ENCODE data around the gene UPB1. TPM values are rescaled to one million over a fixed set of nuclear protein-coding genes. Genes with fewer than 3 reads are reported as not detected.
"Not testable (repeated sequence)": the region's sequence is repeated elsewhere in the genome, so short reads cannot be mapped to it uniquely, and the experiment has no call there.

UPB1 gene
- total and polyA plus RNA-seq, 5 experiments from 2014 or later = 0.06 to 0.86 (median 0.51) TPM; not detected in 1

GRCh38 chr22:24543679-24544243 lies 48.6 kb downstream of the UPB1 start:
- ATAC-seq (no peak), DNase-seq (no peak)
- Mint-ChIP-seq H3K36me3 (peaks cover 0 to 82% (median 8%) of the 10 kb centered on the region in 3 donors), H3K9me3 (no peaks in the 10 kb centered on the region), H3K4me3 (no peak overlapping the region), H3K27ac (no peak overlapping the region), H3K27me3 (no peaks in the 10 kb centered on the region), H3K4me1 (peaks cover 0 to 16% (median 5%) of the 10 kb centered on the region in 4 donors)
- POLR2A ChIA-PET = no interaction called here

- peak overlapping the region in 1 of 10 donors; percentile 15 for H3K27ac Mint-ChIP-seq
- peaks cover 0 to 44% (median 8%) of the 10 kb centered on the region in 3 donors for H3K36me3 Mint-ChIP-seq
- ATAC-seq (no peak), DNase-seq (no peak)
- no peak overlapping the region for H3K4me3 Mint-ChIP-seq
- H3K4me1 Mint-ChIP-seq = peaks cover 25 to 40% (median 33%) of the 10 kb centered on the region in 4 donors
- no peaks in the 10 kb centered on the region for H3K9me3 Mint-ChIP-seq
- POLR2A ChIA-PET = interaction anchor here (0.6 kb wide), 1 partner anchor 447 kb away, joined by 5 read pairs; no protein-coding TSS in a partner anchor
- no peaks in the 10 kb centered on the region for H3K27me3 Mint-ChIP-seq
Measured at GRCh38 chr22:24548812-24549211, 53.7 kb downstream of the UPB1 start.

GRCh38 chr22:24550028-24550901 lies 55.1 kb downstream of the UPB1 start:
- Mint-ChIP-seq H3K4me3 (peak overlapping the region in 3 of 10 donors; percentile 4 to 18 (median 15)), H3K4me1 (peaks cover 27 to 47% (median 40%) of the 10 kb centered on the region in 4 donors), H3K27me3 (no peaks in the 10 kb centered on the region), H3K27ac (peak overlapping the region in 6 of 10 donors; percentile 19 to 70 (median 56)), H3K9me3 (no peaks in the 10 kb centered on the region), H3K36me3 (peaks cover 0 to 32% (median 4%) of the 10 kb centered on the region in 3 donors)
- no peak for DNase-seq
- POLR2A ChIA-PET = no interaction called here
- no peak for ATAC-seq

- H3K36me3 Mint-ChIP-seq = peaks cover 0 to 27% (median 4%) of the 10 kb centered on the region in 3 donors
- H3K4me1 Mint-ChIP-seq = peaks cover 29 to 51% (median 44%) of the 10 kb centered on the region in 4 donors
Measured at GRCh38 chr22:24550902-24551435, 55.8 kb downstream of the UPB1 start.

GRCh38 chr22:24552503-24553286 lies 57.6 kb downstream of the UPB1 start:
- DNase-seq = peak in 1 of 10 donors; percentile 17
- H3K9me3 Mint-ChIP-seq, H3K27me3 Mint-ChIP-seq, ATAC-seq: not testable (repeated sequence)
- POLR2A ChIA-PET = interaction anchor here (0.5 to 4.4 kb wide), 3 partner anchors 36 to 126 kb away, joined by 3 to 20 read pairs (median 3); partner anchors contain the start of gene ADORA2A
- Mint-ChIP-seq H3K4me1 (peaks cover 37 to 68% (median 56%) of the 10 kb centered on the region in 4 donors), H3K4me3 (peak overlapping the region in 8 of 10 donors; percentile 46 to 99 (median 98)), H3K36me3 (peaks cover 0 to 15% (median 2%) of the 10 kb centered on the region in 3 donors), H3K27ac (peak overlapping the region in 9 of 10 donors; percentile 23 to 98 (median 83))

More at GRCh38 chr22:24550902-24551435, 55.8 kb downstream of the UPB1 start:
- ATAC-seq (no peak), DNase-seq (no peak)
- H3K9me3 Mint-ChIP-seq = no peaks in the 10 kb centered on the region
- H3K27ac Mint-ChIP-seq = peak overlapping the region in 6 of 10 donors; percentile 19 to 70 (median 60)
- no peaks in the 10 kb centered on the region for H3K27me3 Mint-ChIP-seq
- POLR2A ChIA-PET = no interaction called here
- peak overlapping the region in 2 of 10 donors; percentile 18 to 59 for H3K4me3 Mint-ChIP-seq

GRCh38 chr22:24553597-24554312 lies 58.6 kb downstream of the UPB1 start:
- ATAC-seq (no peak), DNase-seq (peak in 1 of 10 donors; percentile 5)
- POLR2A ChIA-PET = interaction anchor here (0.7 to 4.4 kb wide), 5 partner anchors 121 to 660 kb away, joined by 3 to 20 read pairs (median 4); partner anchors contain the start of genes ADORA2A and MIF
- Mint-ChIP-seq H3K27ac (peak overlapping the region; percentile 65 to 98 (median 94)), H3K27me3 (no peaks in the 10 kb centered on the region), H3K4me3 (peak overlapping the region; percentile 94 to 99 (median 98)), H3K9me3 (no peaks in the 10 kb centered on the region), H3K4me1 (peaks cover 41 to 78% (median 66%) of the 10 kb centered on the region in 4 donors), H3K36me3 (peaks cover 0 to 17% (median 2%) of the 10 kb centered on the region in 3 donors)

GRCh38 chr22:24554313-24555164 lies 59.4 kb downstream of the UPB1 start, which contains the start of gene GUCD1:
GUCD1 (minus strand) TSS chr22:24555138; CDS start chr22:24554991, 147 bp downstream.
- ATAC-seq (no peak), DNase-seq (peak in 4 of 10 donors; percentile 1 to 9 (median 6))
- POLR2A ChIA-PET = interaction anchor here (0.7 to 4.4 kb wide), 7 partner anchors 11 to 783 kb away, joined by 3 to 20 read pairs (median 3); partner anchors contain the start of genes ADORA2A and MIF
- Mint-ChIP-seq H3K4me1 (peaks cover 40 to 86% (median 73%) of the 10 kb centered on the region in 4 donors), H3K36me3 (peaks cover 0 to 24% (median 0%) of the 10 kb centered on the region in 3 donors), H3K9me3 (no peaks in the 10 kb centered on the region), H3K4me3 (peak within 1 kb of the TSS; percentile 94 to 99 (median 98)), H3K27ac (peak within 1 kb of the TSS; percentile 91 to 99 (median 98)), H3K27me3 (no peaks in the 10 kb centered on the region)

- POLR2A ChIA-PET = interaction anchor here (0.9 to 4.4 kb wide), 7 partner anchors 10 to 784 kb away, joined by 3 to 20 read pairs (median 3); partner anchors contain the start of genes ADORA2A and MIF
- H3K4me3 Mint-ChIP-seq = peak within 1 kb of the TSS; percentile 94 to 99 (median 98)
- peaks cover 39 to 82% (median 71%) of the 10 kb centered on the region in 4 donors for H3K4me1 Mint-ChIP-seq
- ATAC-seq (peak; percentile 82 to 85), DNase-seq (peak; percentile 95 to 100 (median 98))
- H3K36me3 Mint-ChIP-seq = peaks cover 0 to 33% (median 0%) of the 10 kb centered on the region in 3 donors
- peak within 1 kb of the TSS; percentile 91 to 99 (median 98) for H3K27ac Mint-ChIP-seq
- H3K9me3 Mint-ChIP-seq = no peaks in the 10 kb centered on the region
- no peaks in the 10 kb centered on the region for H3K27me3 Mint-ChIP-seq
Measured at GRCh38 chr22:24555165-24556039, 60.3 kb downstream of the UPB1 start, which contains the start of gene SNRPD3. SNRPD3 (plus strand) TSS chr22:24555999; CDS start chr22:24557675, 1,676 bp downstream.

- no peaks in the 10 kb centered on the region for H3K9me3 Mint-ChIP-seq
- H3K27me3 Mint-ChIP-seq = no peaks in the 10 kb centered on the region
- peaks cover 30 to 75% (median 68%) of the 10 kb centered on the region in 4 donors for H3K4me1 Mint-ChIP-seq
- ATAC-seq = no peak
- peak overlapping the region in 3 of 10 donors; percentile 6 to 22 (median 22) for H3K4me3 Mint-ChIP-seq
- no peak overlapping the region for H3K27ac Mint-ChIP-seq
- POLR2A ChIA-PET = no interaction called here
- DNase-seq = no peak
- H3K36me3 Mint-ChIP-seq = peaks cover 0 to 66% (median 0%) of the 10 kb centered on the region in 3 donors
Measured at GRCh38 chr22:24559471-24559870, 64.3 kb downstream of the UPB1 start.
